ENCODE data around the gene PPIF. TPM values are rescaled to one million over a fixed set of nuclear protein-coding genes. Genes with fewer than 3 reads are reported as not detected.

Gene PPIF
- 10 to 100 TPM; 59.4 to 82.3 TPM for total RNA-seq
- total RNA-seq, result 58.6 to 68.6 reads per million in 2 donors

GRCh38 chr10:79347226-79347893 lies at the start of gene PPIF:
TSS of gene PPIF (plus strand) at chr10:79347469. CDS start at chr10:79347549, 80 bp downstream.
- peak; percentile 91 to 95 (median 92) for DNase-seq
- Mint-ChIP-seq H3K4me1 (peaks cover 29% of the 10 kb centered on the region), H3K27me3 (no peaks in the 10 kb centered on the region), H3K4me3 (peak within 1 kb of the TSS; percentile 90), H3K36me3 (ENCODE audit: low read depth) (peaks cover 5% of the 10 kb centered on the region), H3K27ac (peak within 1 kb of the TSS; percentile 92)
- no peaks in the 10 kb centered on the region for H3K9me3 ChIP-seq (ENCODE audit: control insufficient read depth, low read length, poor library complexity, severe bottlenecking)
- ATAC-seq, result peak; percentile 93

- ATAC-seq (peak; percentile 43), DNase-seq (no peak)
- no peaks in the 10 kb centered on the region for H3K27me3 Mint-ChIP-seq
- no peak overlapping the region for H3K4me3 Mint-ChIP-seq
- no peaks in the 10 kb centered on the region for H3K9me3 ChIP-seq (ENCODE audit: control insufficient read depth, low read length, poor library complexity, severe bottlenecking)
- H3K27ac Mint-ChIP-seq, result peak overlapping the region; percentile 41
- H3K4me1 Mint-ChIP-seq, result peaks cover 10% of the 10 kb centered on the region
- peaks cover 4% of the 10 kb centered on the region for H3K36me3 Mint-ChIP-seq (ENCODE audit: low read depth)
These were observed 48.6 kb upstream of the PPIF start for GRCh38 chr10:79298403-79299244.

GRCh38 chr10:79299397-79300241 lies 47.6 kb upstream of the PPIF start:
- Mint-ChIP-seq H3K27me3 (no peaks in the 10 kb centered on the region), H3K4me3 (no peak overlapping the region), H3K27ac (no peak overlapping the region), H3K36me3 (ENCODE audit: low read depth) (peaks cover 4% of the 10 kb centered on the region), H3K4me1 (peaks cover 10% of the 10 kb centered on the region)
- H3K9me3 ChIP-seq (ENCODE audit: control insufficient read depth, low read length, poor library complexity, severe bottlenecking), result no peaks in the 10 kb centered on the region
- DNase-seq, result no peak
- no peak for ATAC-seq

GRCh38 chr10:79300711-79301110 lies 46.6 kb upstream of the PPIF start:
- Mint-ChIP-seq H3K4me3 (no peak overlapping the region), H3K27ac (peak overlapping the region; percentile 39), H3K4me1 (peaks cover 7% of the 10 kb centered on the region), H3K36me3 (ENCODE audit: low read depth) (peaks cover 4% of the 10 kb centered on the region), H3K27me3 (no peaks in the 10 kb centered on the region)
- H3K9me3 ChIP-seq (ENCODE audit: control insufficient read depth, low read length, poor library complexity, severe bottlenecking), result no peaks in the 10 kb centered on the region
- no peak for ATAC-seq
- no peak for DNase-seq

GRCh38 chr10:79301754-79302530 lies 45.3 kb upstream of the PPIF start:
- peak overlapping the region; percentile 68 for H3K4me3 Mint-ChIP-seq
- DNase-seq, result no peak
- H3K27ac Mint-ChIP-seq, result peak overlapping the region; percentile 39
- no peaks in the 10 kb centered on the region for H3K9me3 ChIP-seq (ENCODE audit: control insufficient read depth, low read length, poor library complexity, severe bottlenecking)
- H3K36me3 Mint-ChIP-seq (ENCODE audit: low read depth), result peaks cover 4% of the 10 kb centered on the region
- no peak for ATAC-seq
- peaks cover 7% of the 10 kb centered on the region for H3K4me1 Mint-ChIP-seq
- no peaks in the 10 kb centered on the region for H3K27me3 Mint-ChIP-seq

DNA sequence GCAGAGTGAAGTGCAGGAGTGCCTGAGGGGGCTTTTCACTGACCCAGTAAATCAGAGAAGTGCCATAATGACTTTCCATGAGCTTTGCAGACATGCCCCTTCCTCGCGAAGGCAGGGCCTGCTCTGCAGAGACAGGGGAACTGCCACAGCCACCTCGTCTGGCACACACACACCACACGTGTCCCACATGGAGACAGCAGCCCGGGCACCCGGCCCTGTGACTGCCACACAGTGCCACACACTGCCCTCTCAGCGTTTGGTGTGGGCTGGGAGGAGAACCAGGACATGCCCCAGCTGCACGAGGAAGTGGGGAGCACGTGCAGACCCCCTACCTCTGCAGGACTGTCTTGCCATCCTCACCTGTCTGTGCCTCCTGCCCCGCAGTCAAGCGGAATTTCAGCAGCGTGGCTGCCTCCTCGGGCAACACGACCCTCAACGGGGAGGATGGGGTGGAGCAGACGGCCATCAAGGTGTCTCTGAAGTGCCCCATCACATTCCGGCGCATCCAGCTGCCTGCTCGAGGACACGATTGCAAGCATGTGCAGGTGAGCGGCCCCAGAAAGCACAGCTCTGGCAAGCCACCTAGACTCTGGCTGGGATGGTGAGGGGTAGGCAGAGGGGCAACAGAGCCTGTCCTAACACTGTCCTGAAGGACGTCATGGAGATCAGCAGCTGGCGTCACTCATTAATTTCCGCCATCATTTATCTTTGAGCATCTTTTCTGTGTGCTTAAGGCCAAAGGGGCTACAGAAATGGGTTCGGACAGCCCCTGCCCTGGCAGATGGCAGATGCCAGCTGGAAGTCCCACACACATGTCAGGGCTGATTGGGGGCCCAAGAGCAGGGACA lies 43.4 kb upstream of the PPIF start:
- Mint-ChIP-seq H3K4me3 (no peak overlapping the region), H3K4me1 (peaks cover 11% of the 10 kb centered on the region), H3K27me3 (no peaks in the 10 kb centered on the region), H3K27ac (no peak overlapping the region), H3K36me3 (ENCODE audit: low read depth) (peaks cover 9% of the 10 kb centered on the region)
- DNase-seq, result no peak
- H3K9me3 ChIP-seq (ENCODE audit: control insufficient read depth, low read length, poor library complexity, severe bottlenecking), result no peaks in the 10 kb centered on the region
- ATAC-seq, result no peak

- H3K27ac Mint-ChIP-seq, result no peak overlapping the region
- ATAC-seq, result no peak
These were observed 42.7 kb upstream of the PPIF start for GRCh38 chr10:79304479-79305087.

GRCh38 chr10:79305515-79305914 lies 41.8 kb upstream of the PPIF start:
- DNase-seq (no peak), ATAC-seq (no peak)
- peaks cover 9% of the 10 kb centered on the region for H3K36me3 Mint-ChIP-seq (ENCODE audit: low read depth)
- no peaks in the 10 kb centered on the region for H3K27me3 Mint-ChIP-seq
- H3K9me3 ChIP-seq (ENCODE audit: control insufficient read depth, low read length, poor library complexity, severe bottlenecking), result no peaks in the 10 kb centered on the region
- no peak overlapping the region for H3K27ac Mint-ChIP-seq
- H3K4me3 Mint-ChIP-seq, result no peak overlapping the region
- peaks cover 15% of the 10 kb centered on the region for H3K4me1 Mint-ChIP-seq

More at GRCh38 chr10:79304479-79305087, 42.7 kb upstream of the PPIF start:
- Mint-ChIP-seq H3K27me3 (no peaks in the 10 kb centered on the region), H3K4me1 (peaks cover 15% of the 10 kb centered on the region), H3K4me3 (no peak overlapping the region), H3K36me3 (ENCODE audit: low read depth) (peaks cover 9% of the 10 kb centered on the region)
- no peaks in the 10 kb centered on the region for H3K9me3 ChIP-seq (ENCODE audit: control insufficient read depth, low read length, poor library complexity, severe bottlenecking)
- DNase-seq, result no peak

GRCh38 chr10:79305988-79306387 lies 41.3 kb upstream of the PPIF start:
- Mint-ChIP-seq H3K27ac (no peak overlapping the region), H3K4me1 (peaks cover 15% of the 10 kb centered on the region), H3K4me3 (no peak overlapping the region), H3K36me3 (ENCODE audit: low read depth) (peaks cover 7% of the 10 kb centered on the region), H3K27me3 (no peaks in the 10 kb centered on the region)
- no peaks in the 10 kb centered on the region for H3K9me3 ChIP-seq (ENCODE audit: control insufficient read depth, low read length, poor library complexity, severe bottlenecking)
- no peak for DNase-seq
- no peak for ATAC-seq

DNA sequence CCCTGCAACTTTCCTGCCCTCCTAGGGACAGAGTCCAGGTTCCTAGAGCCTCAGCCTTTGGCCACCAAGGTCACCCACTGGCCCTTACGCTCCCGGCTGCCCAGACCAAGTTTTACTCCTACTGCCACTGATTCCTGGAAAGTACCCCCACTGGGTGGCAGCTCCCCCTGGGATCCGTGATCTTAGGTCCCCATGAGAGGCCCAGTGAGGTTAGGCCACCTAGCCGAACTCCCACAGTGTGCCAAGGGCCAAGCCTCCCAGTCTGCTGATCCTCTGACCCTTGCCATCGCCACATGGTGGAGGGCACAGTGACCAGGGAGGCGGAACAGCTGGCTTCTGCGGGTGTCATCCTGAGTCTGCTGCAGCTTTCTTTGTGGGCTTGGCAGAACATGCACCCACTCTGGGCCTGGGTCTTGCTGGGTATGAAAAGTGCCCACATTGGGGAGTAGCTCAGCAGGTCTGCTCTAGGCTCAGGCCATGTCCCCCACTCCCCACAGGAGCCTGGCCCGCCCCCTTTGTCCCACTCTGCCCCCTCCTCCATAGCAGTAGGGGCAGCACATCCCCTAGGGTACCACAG lies 40.5 kb upstream of the PPIF start:
- no peaks in the 10 kb centered on the region for H3K9me3 ChIP-seq (ENCODE audit: control insufficient read depth, low read length, poor library complexity, severe bottlenecking)
- H3K36me3 Mint-ChIP-seq (ENCODE audit: low read depth), result peaks cover 5% of the 10 kb centered on the region
- no peak for ATAC-seq
- DNase-seq, result no peak
- H3K27ac Mint-ChIP-seq, result no peak overlapping the region
- peak overlapping the region; percentile 25 for H3K4me3 Mint-ChIP-seq
- peaks cover 10% of the 10 kb centered on the region for H3K4me1 Mint-ChIP-seq
- no peaks in the 10 kb centered on the region for H3K27me3 Mint-ChIP-seq

GRCh38 chr10:79308016-79308415 lies 39.3 kb upstream of the PPIF start:
- H3K4me1 Mint-ChIP-seq, result peaks cover 8% of the 10 kb centered on the region
- H3K27ac Mint-ChIP-seq, result peak overlapping the region; percentile 60
- no peaks in the 10 kb centered on the region for H3K27me3 Mint-ChIP-seq
- H3K9me3 ChIP-seq (ENCODE audit: control insufficient read depth, low read length, poor library complexity, severe bottlenecking), result no peaks in the 10 kb centered on the region
- DNase-seq (no peak), ATAC-seq (no peak)
- H3K4me3 Mint-ChIP-seq, result no peak overlapping the region
- peaks cover 5% of the 10 kb centered on the region for H3K36me3 Mint-ChIP-seq (ENCODE audit: low read depth)
